Panc1 (cell line): ENCODE data around the gene GCN1.

Experiments
- CTCF ChIP-seq: fragments of 450-650 bp; IDR thresholded peaks from 2 replicates; pipeline ENCODE4 v1.5.1; 2017; ENCODE audit warnings: mild to moderate bottlenecking
- POLR2AphosphoS5 ChIP-seq: IDR thresholded peaks from 2 replicates; pipeline ENCODE4 v1.6.1; 2012; ENCODE audit warnings: mild to moderate bottlenecking, low read depth, low read length, moderate library complexity
- SIN3A ChIP-seq: IDR thresholded peaks from 2 replicates; pipeline ENCODE4 v1.6.1; 2012; ENCODE audit warnings: low read depth, mild to moderate bottlenecking, low read length, moderate library complexity, borderline replicate concordance; ENCODE audit not compliant: insufficient read depth

DNA sequence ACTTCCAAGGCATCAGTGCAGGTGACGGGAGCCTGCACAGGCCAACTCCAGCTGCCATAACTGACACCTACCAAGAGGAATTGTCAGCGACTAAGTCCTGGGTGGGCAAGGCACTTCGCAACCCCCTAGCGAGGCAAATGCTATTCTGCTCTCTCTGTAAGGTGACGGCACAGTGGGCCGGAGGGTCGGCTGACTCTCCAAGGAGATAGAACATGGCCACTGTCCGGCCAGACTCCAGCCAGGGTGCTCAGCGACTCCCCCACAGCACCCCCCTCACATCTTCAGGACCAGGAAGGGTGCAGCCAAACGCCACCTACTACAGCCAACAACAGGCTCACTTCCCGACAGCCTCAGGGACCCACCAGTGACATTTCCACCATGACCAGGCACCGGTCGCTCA lies 91.1 kb downstream of the GCN1 start:
- TF ChIP-seq CTCF (no peak), POLR2AphosphoS5 (no peak), SIN3A (no peak)
